Measurements from ENCODE around the gene CXCL1. TPM values are rescaled to one million over a fixed set of nuclear protein-coding genes. Genes with fewer than 3 reads are reported as not detected.
"Not testable (repeated sequence)": the region's sequence is repeated elsewhere in the genome, so short reads cannot be mapped to it uniquely, and the experiment has no call there.

The CXCL1 gene
- total and polyA plus RNA-seq, 9 donors: 0.40 to 28.5 (median 1.5) TPM

DNA sequence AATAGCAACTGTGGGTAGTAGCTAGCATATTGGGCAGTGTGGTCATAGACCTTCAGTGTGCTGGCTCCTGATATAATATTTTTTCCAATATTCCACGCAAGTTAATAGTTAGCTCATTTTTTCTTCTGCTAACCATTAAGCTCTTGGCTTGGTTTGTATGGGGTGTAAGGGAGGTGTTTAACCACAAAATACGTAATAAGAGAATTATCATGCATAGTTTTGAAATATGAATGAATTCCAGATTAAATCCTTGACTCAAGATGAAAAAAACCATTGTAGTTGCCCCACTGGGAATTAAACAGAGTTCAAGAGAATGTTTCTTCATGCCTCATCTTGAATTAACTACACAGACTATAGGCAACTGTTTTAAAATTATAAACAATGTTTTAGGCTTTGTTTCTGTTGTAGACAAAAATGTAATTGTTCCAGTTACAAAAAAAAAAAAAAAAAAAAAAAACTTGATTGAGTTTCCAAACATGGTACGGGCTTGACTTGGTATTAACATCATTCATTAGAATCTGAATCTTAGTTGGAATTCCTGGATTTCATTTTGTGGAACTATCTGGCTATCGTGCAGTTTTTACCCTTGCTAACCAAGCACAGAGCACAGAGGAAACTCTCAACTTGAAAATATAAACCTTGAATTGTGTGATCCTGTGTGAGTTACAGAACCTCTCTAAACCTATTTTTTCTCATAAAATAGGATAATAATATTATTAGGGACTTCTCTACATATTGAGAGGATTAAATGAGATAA, 28.4 kb downstream of the CXCL1 start:
- WGBS, 3 donors: 17 to 29% (median 27%) methylated on average over 4 of the region's 4 CpGs
- no peaks in the 10 kb centered on the region for H3K27me3 ChIP-seq
- TF ChIP-seq EP300 (IDR thresholded peaks at IDR 0.05) (no peak), CTCF (IDR thresholded peaks at IDR 0.05) (no peak), POLR2A (IDR thresholded peaks at IDR 0.05) (no peak)
- H3K4me3 ChIP-seq: no peak overlapping the region
- intact Hi-C loops (cut with DNase I): no loop called here
- H3K4me1 ChIP-seq (ENCODE audit: insufficient read depth): no peaks in the 10 kb centered on the region
- no peak for DNase-seq
- no peaks in the 10 kb centered on the region for H3K36me3 ChIP-seq
- no peak overlapping the region for H3K27ac ChIP-seq
- peaks cover 0 to 3% of the 10 kb centered on the region in 2 donors for H3K9me3 ChIP-seq

GRCh38 chr4:73899338-73899737, 30.1 kb downstream of the CXCL1 start:
- H3K27ac ChIP-seq; intact Hi-C loops (cut with DNase I); H3K9me3 ChIP-seq; H3K36me3 ChIP-seq; H3K27me3 ChIP-seq; H3K4me1 ChIP-seq (ENCODE audit: insufficient read depth); H3K4me3 ChIP-seq; DNase-seq: not testable (repeated sequence)
- WGBS, 3 donors: 70 to 82% (median 72%) methylated on average over 3 of the region's 3 CpGs

DNA sequence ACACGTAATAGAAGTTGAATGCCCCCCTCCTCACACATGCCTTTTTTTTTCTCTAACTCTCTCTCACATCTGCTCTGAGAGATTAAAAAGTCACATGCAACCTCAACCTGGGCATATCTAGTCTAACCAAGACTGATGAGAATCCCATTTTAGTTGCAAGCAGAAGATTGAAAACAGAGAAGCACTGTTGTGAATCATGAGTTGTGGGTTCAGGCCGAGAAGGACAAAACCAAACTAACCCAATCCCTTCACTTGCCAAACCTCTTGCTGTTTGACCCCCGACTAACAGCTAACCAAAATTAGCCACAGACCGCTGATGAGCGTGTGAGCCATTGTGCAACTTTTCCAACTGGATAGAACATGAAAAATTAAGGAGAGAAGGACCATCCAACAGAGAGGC, 31.8 kb downstream of the CXCL1 start:
- Histone ChIP-seq H3K4me3 (no peak overlapping the region), H3K36me3 (no peaks in the 10 kb centered on the region), H3K27ac (no peak overlapping the region), H3K27me3 (no peaks in the 10 kb centered on the region), H3K9me3 (peaks cover 0 to 3% of the 10 kb centered on the region in 2 donors), H3K4me1 (ENCODE audit: insufficient read depth) (no peaks in the 10 kb centered on the region)
- no peak for DNase-seq
- no peak for TF ChIP-seq POLR2A (IDR thresholded peaks at IDR 0.05)
- intact Hi-C loops (cut with DNase I): no loop called here
- 70 to 83% (median 83%) methylated on average over 5 of the region's 5 CpGs for WGBS, 3 donors

DNA sequence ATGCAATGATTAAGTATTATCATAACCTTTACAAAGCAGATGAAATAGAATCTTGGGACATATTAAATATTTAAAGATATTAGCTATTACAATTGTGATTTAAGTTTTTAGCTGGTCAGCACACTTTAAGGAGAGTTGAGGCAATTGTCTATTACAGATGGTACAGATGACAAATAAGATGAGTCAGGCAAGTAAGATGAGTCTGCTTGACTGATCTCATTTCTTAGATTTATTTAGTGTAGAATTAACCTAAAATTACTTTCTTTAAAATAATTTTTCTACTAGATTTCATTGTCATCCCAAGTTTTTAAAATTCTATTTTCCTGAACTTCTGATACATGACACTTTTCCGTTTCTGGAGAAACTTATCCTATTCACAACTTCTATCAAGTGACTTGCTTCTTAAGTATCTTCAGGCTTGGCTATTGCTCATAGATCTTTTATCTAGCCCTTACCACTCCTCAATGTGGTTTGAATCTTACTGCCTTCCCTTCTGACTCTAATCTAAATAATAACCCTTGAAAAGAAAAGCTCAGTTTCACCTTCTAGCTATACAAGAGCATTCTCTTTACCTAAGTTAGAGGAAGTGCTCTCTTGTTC, 32.9 kb downstream of the CXCL1 start:
- DNase-seq: no peak
- WGBS, 3 donors: 84 to 91% (median 88%) methylated on average over 1 of the region's 1 CpG
- Histone ChIP-seq H3K27ac (no peak overlapping the region), H3K36me3 (no peaks in the 10 kb centered on the region), H3K4me3 (no peak overlapping the region), H3K4me1 (ENCODE audit: insufficient read depth) (no peaks in the 10 kb centered on the region), H3K9me3 (peaks cover 0 to 3% of the 10 kb centered on the region in 2 donors), H3K27me3 (no peaks in the 10 kb centered on the region)
- intact Hi-C loops (cut with DNase I): no loop called here
- TF ChIP-seq POLR2A (IDR thresholded peaks at IDR 0.05): no peak
- TF ChIP-seq EP300 (IDR thresholded peaks at IDR 0.05): no peak
- TF ChIP-seq CTCF (IDR thresholded peaks at IDR 0.05): no peak

GRCh38 chr4:73902817-73903547, 33.8 kb downstream of the CXCL1 start:
- no peak overlapping the region for H3K4me3 ChIP-seq
- no peaks in the 10 kb centered on the region for H3K27me3 ChIP-seq
- peaks cover 0 to 3% of the 10 kb centered on the region in 2 donors for H3K9me3 ChIP-seq
- 74 to 79% (median 76%) methylated on average over 3 of the region's 3 CpGs for WGBS, 3 donors
- intact Hi-C loops (cut with DNase I): no loop called here
- H3K27ac ChIP-seq: no peak overlapping the region
- no peaks in the 10 kb centered on the region for H3K4me1 ChIP-seq (ENCODE audit: insufficient read depth)
- DNase-seq: no peak
- TF ChIP-seq CTCF (IDR thresholded peaks at IDR 0.05): no peak
- TF ChIP-seq EP300 (IDR thresholded peaks at IDR 0.05): no peak
- TF ChIP-seq POLR2A (IDR thresholded peaks at IDR 0.05): no peak
- H3K36me3 ChIP-seq: no peaks in the 10 kb centered on the region

Data from ovary (tissue), 9 donors.